Ovary (tissue), 9 donors: ENCODE data around the gene SHC3. TPM values are rescaled to one million over a fixed set of nuclear protein-coding genes. Genes with fewer than 3 reads are reported as not detected.

Experiments used
- DNase-seq, 5 donors: peaks; one replicate each; pipeline ENCODE4 v3.0.0-alpha.2; 2019 to 2020
- H3K27ac ChIP-seq, 2 donors: fragments of 200-600 bp; one replicate each; pipeline versions ENCODE4 v1.5.1 to v1.8.0; 2019 to 2022
- H3K27me3 ChIP-seq: fragments of 200-600 bp; one replicate; pipeline ENCODE4 v1.8.0; 2022
- H3K36me3 ChIP-seq: fragments of 200-600 bp; sonication (generic); one replicate; pipeline ENCODE4 v1.5.1; 2019
- H3K4me1 ChIP-seq: one replicate; pipeline ENCODE4 v1.8.1; 2013; ENCODE audit warnings: mild to moderate bottlenecking, moderate library complexity; ENCODE audit not compliant: insufficient read depth
- H3K4me3 ChIP-seq: fragments of 200-600 bp; sonication (generic); one replicate; pipeline ENCODE4 v1.5.1; 2017
- H3K9me3 ChIP-seq, 2 donors: fragments of 200-600 bp in 1 of 2; sonication (generic) in 1 of 2; one replicate each; pipeline versions ENCODE4 v1.5.1 to v1.8.1; 2013 to 2019; ENCODE audit warnings: mild to moderate bottlenecking in 1 of 2, moderate library complexity in 1 of 2
- EP300 ChIP-seq: sonication (generic); formaldehyde crosslinking; IDR thresholded peaks from one replicate; pipeline ENCODE4 v1.6.1; 2017; ENCODE audit warnings: antibody characterized with exemption
- POLR2A ChIP-seq: fragments of 450-650 bp; IDR thresholded peaks from one replicate; pipeline ENCODE4 v1.6.1; 2017; ENCODE audit warnings: antibody characterized with exemption, mild to moderate bottlenecking, moderate library complexity
- WGBS, 3 donors: extraction: QIAGEN DNeasy Blood & Tissue Kit in 1 of 3; methylation state at CpG; one replicate each; pipeline versions ENCODE4 v1.1.5 to v1.1.7; 2013 to 2017; 5-methylcytosine and 5-hydroxymethylcytosine counted together
- intact Hi-C, 4 donors: fragments of 100-400 bp; cut with DNase I; formaldehyde crosslinking; loops; one replicate each; pipeline versions ENCODE4 v1.11.0 to v1.15.1; 2022 to 2023
- polyA plus RNA-seq, 2 donors: library from polyadenylated mRNA; stranded (reverse); fragments of 200-250 nt in 1 of 2; fragments of 350-450 nt in 1 of 2; fragmentation: Illumina TruSeq in 1 of 2; extraction: RNeasy Lipid Tissue Mini Kit (QIAGEN cat#74804) in 1 of 2; gene quantifications; one replicate each; pipeline ENCODE4 v1.2.3, GENCODE V29; 2013 to 2014
- total RNA-seq, 7 donors: library from RNA; depleted of rRNA in 2 of 7; stranded (reverse); fragments of >200 nt in 2 of 7; fragmentation: NEBNext Ultra II Directional in 3 of 7; extraction: Animal tissue kit (Norgen Biotek cat#: 25700) in 3 of 7; gene quantifications; one replicate each; pipeline versions ENCODE4 v1.1.0 to v1.2.4, GENCODE V29; 2016 to 2023
- TF ChIP-seq, protein P1 (sequence below), 3 donors: fragments of 450-650 bp in 2 of 3; fragments of 200-600 bp in 1 of 3; IDR thresholded peaks; one replicate each; pipeline versions ENCODE4 v1.5.1 to v1.8.0; 2016 to 2022; ENCODE audit warnings: antibody characterized with exemption in 3 of 3, mild to moderate bottlenecking in 1 of 3
- donor health status: DM: no; HTN: no; CAD: no; lungs with moderate emphysema.
- donor health status: DM: no; HTN: no; CAD: no.
- donor health status: Bipolar disorder and iron deficiency.
- donor health status: DM: yes; HTN: yes; CAD: no.
- donor health status: DM: no; HTN: no; CAD: no.
- donor health status: DM: yes; HTN: yes; CAD: no.

SHC3 gene
- total and polyA plus RNA-seq, 9 donors, result 0.05 to 1.0 (median 0.46) TPM

DNA sequence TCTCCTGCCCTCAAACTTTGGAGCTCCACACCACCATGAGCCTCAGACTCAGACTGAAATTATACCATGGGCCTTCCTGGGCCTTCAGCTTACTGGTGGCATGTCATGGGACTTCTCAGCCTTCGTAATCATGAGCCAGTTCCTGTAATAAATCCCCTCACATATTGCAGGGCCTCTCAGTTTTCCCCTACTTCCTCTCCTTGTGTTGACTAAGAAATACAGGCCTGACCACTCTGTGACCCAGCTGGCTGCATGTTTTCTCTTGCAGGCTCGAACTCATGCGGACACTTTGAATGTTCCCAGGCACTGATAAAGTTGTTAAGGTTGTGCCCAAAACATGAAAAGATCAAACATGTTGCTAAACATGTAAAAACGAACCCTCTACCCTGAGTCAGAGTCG lies 26.2 kb upstream of the SHC3 start:
- WGBS, 3 donors, result 71 to 75% (median 71%) methylated on average over 5 of the region's 5 CpGs
- no peak for TF ChIP-seq POLR2A
- TF ChIP-seq, protein P1, sequence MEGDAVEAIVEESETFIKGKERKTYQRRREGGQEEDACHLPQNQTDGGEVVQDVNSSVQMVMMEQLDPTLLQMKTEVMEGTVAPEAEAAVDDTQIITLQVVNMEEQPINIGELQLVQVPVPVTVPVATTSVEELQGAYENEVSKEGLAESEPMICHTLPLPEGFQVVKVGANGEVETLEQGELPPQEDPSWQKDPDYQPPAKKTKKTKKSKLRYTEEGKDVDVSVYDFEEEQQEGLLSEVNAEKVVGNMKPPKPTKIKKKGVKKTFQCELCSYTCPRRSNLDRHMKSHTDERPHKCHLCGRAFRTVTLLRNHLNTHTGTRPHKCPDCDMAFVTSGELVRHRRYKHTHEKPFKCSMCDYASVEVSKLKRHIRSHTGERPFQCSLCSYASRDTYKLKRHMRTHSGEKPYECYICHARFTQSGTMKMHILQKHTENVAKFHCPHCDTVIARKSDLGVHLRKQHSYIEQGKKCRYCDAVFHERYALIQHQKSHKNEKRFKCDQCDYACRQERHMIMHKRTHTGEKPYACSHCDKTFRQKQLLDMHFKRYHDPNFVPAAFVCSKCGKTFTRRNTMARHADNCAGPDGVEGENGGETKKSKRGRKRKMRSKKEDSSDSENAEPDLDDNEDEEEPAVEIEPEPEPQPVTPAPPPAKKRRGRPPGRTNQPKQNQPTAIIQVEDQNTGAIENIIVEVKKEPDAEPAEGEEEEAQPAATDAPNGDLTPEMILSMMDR (IDR thresholded peaks at IDR 0.05), result no peak
- TF ChIP-seq EP300, result no peak
- intact Hi-C loops, result no loop called here
- Histone ChIP-seq H3K36me3 (no peaks in the 10 kb centered on the region), H3K27ac (no peak overlapping the region), H3K4me3 (no peak overlapping the region), H3K9me3 (no peaks in the 10 kb centered on the region), H3K27me3 (no peaks in the 10 kb centered on the region), H3K4me1 (no peaks in the 10 kb centered on the region)
- no peak for DNase-seq

DNA sequence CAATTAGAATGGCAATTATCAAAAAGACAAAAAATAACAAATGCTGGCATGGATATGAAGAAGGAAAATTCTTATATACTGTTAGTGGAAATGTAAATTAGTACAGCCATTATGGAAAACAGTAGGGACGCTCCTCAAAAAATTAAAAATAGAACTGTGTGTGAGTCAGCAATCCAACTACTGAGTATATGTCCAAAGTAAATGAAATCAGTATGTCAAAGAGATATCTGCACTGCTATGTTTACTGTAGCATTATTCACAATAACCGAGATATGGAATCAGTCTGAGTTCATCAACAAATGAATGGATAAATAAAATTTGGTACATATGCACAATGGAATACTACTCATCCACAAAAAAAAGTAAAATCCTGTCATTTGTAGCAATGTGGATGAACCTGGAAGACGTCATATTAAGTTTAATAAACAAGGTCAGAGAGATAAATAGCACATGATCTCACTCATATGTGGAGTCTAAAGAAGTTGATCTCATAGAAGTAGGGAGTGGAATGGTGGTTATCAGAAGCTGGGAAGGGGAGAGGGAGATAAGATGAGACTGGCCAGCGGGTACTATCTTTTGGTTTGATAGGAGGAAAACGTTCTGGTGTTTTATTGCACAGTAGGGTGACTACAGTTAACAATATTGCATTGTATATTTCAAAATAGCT lies 16.6 kb upstream of the SHC3 start:
- Histone ChIP-seq H3K27ac (no peak overlapping the region), H3K36me3 (no peaks in the 10 kb centered on the region)
- intact Hi-C loops, result no loop called here

DNA sequence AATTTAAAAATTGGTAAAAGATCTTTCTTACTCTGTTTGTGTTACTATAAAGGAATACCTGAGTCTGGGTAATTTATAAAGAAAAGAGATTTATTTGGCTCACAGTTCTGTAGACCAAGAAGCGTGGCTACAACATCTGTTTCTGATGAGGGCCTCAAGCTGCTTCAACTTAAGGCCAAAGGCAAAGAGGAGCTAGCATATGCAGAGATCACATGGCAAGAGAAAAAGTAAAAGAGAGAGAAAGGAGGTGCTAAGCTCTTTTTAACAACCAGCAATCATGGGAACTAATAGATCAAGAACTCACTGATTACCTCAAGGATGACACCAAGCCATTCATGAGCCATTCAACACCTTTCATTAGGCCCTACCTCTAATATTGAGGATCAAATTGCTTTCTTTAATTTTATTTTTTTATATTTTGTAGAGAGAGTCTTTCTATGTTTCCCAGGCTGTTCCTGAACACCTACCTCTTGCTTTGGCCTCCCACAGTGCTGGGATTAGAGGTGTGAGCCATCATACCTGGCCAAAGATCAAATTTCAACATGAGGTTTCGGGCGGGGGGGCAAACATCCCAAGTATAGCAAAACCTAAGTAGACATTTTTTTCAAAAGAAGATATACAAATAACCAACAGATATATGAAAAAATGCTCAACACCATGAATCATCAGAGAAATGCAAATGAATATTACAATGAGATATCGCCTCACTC lies 16.0 kb upstream of the SHC3 start:
- no peaks in the 10 kb centered on the region for H3K4me1 ChIP-seq
- H3K27ac ChIP-seq, result no peak overlapping the region
- H3K9me3 ChIP-seq, result no peaks in the 10 kb centered on the region
- H3K36me3 ChIP-seq, result no peaks in the 10 kb centered on the region
- intact Hi-C loops, result no loop called here
- TF ChIP-seq, protein P1 (IDR thresholded peaks at IDR 0.05), result no peak
- TF ChIP-seq POLR2A (no peak), EP300 (no peak)
- WGBS, 3 donors, result 84 to 90% (median 88%) methylated on average over 4 of the region's 4 CpGs
- DNase-seq, result no peak
- no peaks in the 10 kb centered on the region for H3K27me3 ChIP-seq
- no peak overlapping the region for H3K4me3 ChIP-seq

More for the DNA sequence above, 16.6 kb upstream of the SHC3 start:
- DNase-seq, result no peak
- Histone ChIP-seq H3K27me3 (no peaks in the 10 kb centered on the region), H3K4me1 (no peaks in the 10 kb centered on the region), H3K4me3 (no peak overlapping the region), H3K9me3 (no peaks in the 10 kb centered on the region)
- TF ChIP-seq EP300 (no peak), POLR2A (no peak)
- TF ChIP-seq, protein P1 (IDR thresholded peaks at IDR 0.05), result no peak
- WGBS, 3 donors, result 39 to 50% (median 40%) methylated on average over 5 of the region's 5 CpGs

DNA sequence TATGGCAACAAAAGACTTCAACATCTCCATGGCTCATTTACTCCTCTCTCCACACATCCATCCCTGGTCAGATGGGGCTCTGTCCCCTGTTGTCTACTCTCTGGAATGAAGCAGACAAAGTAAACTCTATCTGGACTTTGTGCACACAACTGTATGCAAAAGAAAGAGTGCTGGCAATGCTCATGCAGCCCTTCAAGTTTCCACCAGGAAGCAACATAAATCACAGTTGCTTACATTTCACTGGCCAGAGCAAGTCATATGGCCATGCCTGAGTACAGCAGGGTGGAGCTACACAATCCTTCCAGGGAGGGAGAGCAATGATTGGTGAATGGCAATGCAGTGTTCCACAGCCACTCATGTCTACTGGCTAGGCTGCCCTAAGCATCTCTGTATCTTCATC lies 12.4 kb upstream of the SHC3 start:
- TF ChIP-seq POLR2A (no peak), EP300 (no peak)
- TF ChIP-seq, protein P1 (IDR thresholded peaks at IDR 0.05), result no peak
- H3K27me3 ChIP-seq, result no peaks in the 10 kb centered on the region
- H3K9me3 ChIP-seq, result no peaks in the 10 kb centered on the region
- intact Hi-C loops, result no loop called here
- no peaks in the 10 kb centered on the region for H3K4me1 ChIP-seq
- no peak overlapping the region for H3K4me3 ChIP-seq
- no peaks in the 10 kb centered on the region for H3K36me3 ChIP-seq
- DNase-seq, result no peak
- H3K27ac ChIP-seq, result no peak overlapping the region
